ENCODE data around the gene NAGK.
"Not testable (repeated sequence)": the region's sequence is repeated elsewhere in the genome, so short reads cannot be mapped to it uniquely, and the experiment has no call there.

NAGK gene

DNA sequence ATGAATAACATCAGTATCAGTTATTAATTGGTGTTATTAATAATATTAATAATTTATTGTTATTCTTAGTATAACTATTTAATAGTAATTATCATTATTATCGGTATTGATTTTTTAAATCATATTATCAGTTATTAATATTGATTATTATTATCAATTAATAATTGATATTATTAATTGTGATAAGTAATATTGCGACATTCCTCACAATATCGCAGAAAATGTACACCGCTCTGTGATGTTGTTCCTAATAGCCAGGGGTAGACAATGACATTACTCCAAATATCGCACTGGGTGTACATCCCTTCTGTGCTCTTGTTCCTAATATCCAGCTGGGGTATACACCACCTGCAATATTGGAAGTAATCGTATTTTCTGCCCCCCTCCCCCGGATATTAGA is 23.3 kb upstream of the NAGK start:
- no peak for DNase-seq (ENCODE audit: low spot score)
- TF ChIP-seq, protein P1, sequence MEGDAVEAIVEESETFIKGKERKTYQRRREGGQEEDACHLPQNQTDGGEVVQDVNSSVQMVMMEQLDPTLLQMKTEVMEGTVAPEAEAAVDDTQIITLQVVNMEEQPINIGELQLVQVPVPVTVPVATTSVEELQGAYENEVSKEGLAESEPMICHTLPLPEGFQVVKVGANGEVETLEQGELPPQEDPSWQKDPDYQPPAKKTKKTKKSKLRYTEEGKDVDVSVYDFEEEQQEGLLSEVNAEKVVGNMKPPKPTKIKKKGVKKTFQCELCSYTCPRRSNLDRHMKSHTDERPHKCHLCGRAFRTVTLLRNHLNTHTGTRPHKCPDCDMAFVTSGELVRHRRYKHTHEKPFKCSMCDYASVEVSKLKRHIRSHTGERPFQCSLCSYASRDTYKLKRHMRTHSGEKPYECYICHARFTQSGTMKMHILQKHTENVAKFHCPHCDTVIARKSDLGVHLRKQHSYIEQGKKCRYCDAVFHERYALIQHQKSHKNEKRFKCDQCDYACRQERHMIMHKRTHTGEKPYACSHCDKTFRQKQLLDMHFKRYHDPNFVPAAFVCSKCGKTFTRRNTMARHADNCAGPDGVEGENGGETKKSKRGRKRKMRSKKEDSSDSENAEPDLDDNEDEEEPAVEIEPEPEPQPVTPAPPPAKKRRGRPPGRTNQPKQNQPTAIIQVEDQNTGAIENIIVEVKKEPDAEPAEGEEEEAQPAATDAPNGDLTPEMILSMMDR (IDR thresholded peaks at IDR 0.05; ENCODE audit: borderline replicate concordance, control extremely low read depth, extremely low read depth, insufficient read depth, missing control alignments): no peak
- in situ Hi-C loops (cut with MboI; ENCODE audit: low sequenced_read_pairs, unreplicated experiment): loop anchor here (25.0 kb wide), 1 partner anchor 467 kb away; no protein-coding TSS in a partner anchor

DNA sequence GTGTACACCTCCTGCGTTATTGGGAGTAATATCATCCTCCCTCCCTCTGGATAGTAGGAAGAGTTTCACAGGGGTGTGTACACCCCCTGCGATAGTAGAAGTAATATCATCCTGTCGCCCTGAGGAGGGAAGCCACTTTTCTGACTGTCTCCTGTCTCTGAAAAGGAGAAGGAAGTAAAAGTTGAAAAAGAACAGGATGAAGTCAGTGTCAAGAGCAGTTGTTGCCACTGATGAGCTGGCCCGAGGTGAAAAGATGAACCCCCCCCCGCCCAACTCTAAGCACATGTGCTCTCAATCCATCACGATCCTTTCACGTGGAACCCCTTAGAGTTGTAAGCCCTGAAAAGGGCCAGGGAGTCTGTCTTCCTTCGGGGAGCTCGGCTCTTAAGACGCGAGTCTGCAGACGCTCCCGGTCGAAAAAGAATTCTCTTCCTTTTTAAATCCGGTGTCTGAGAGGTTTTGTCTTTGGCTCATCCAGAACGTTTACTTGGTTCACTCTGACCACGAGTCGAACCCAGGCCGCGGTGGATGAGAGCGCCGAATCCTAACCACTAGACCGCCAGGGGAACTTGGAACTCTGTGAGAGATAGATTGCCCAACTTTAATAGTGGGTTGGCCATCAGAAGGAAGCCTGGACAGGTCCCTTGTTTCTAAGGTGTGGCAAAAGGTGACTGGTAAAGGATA is 22.4 kb upstream of the NAGK start:
- in situ Hi-C loops (cut with MboI; ENCODE audit: low sequenced_read_pairs, unreplicated experiment): loop anchor here (25.0 kb wide), 1 partner anchor 466 kb away; no protein-coding TSS in a partner anchor
- TF ChIP-seq, protein P1 (IDR thresholded peaks at IDR 0.05; ENCODE audit: borderline replicate concordance, control extremely low read depth, extremely low read depth, insufficient read depth, missing control alignments): no peak
- no peak for DNase-seq (ENCODE audit: low spot score)

DNA sequence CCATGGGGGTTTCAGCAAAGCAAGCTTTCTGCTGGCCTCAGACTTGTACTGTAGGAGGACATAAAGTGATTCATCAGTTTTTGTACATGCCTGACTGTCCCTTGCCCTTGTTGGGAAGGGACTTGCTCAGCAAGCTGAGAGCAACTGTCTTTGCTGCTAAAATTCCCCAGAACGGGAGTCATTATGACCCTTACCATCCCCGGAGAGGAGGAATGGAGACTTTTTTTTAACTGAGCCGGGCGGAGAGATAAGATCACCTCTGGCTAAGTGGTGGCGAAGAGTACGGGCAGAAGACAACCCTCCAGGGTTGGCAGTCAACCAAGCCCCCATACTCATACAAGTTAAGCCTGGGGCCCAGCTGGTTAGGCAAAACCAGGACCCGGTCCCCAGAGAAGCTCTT is 20.4 kb upstream of the NAGK start:
- in situ Hi-C loops (cut with MboI; ENCODE audit: low sequenced_read_pairs, unreplicated experiment): loop anchor here (25.0 kb wide), 1 partner anchor 464 kb away; no protein-coding TSS in a partner anchor
- DNase-seq (ENCODE audit: low spot score): no peak
- TF ChIP-seq, protein P1 (IDR thresholded peaks at IDR 0.05; ENCODE audit: borderline replicate concordance, control extremely low read depth, extremely low read depth, insufficient read depth, missing control alignments): no peak

DNA sequence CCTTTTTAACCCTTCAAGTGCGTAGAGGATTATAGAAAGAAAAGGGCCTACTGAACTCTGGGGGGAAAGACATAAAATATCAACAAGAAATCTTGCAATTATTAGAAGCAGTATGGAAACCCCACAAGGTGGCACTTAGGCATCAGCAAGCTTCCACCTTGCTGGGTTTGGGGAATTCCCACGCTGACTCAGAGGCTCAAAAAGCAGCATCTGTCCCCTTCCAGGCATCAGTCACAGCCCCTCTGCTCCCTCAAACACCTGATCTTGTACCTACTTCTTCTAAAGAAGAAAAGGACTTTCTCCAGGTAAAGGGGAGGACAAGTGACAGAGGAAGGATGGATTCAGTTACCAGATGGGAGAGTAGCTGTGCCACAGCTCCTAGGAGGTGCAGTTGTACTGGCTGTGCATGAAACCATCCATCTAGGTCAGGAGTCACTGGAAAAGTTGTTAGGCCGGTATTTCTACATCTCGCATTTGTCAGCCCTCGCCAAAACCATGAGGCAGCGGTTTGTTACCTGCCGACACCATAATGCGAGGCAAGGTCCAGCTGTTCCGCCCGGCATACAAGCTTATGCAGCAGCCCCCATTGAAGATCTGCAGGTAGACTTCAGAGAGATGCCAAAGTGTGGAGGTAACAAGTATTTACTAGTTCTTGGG is 18.6 kb upstream of the NAGK start:
- in situ Hi-C loops (cut with MboI; ENCODE audit: low sequenced_read_pairs, unreplicated experiment): loop anchor here (25.0 kb wide), 1 partner anchor 462 kb away; no protein-coding TSS in a partner anchor
- TF ChIP-seq, protein P1 (IDR thresholded peaks at IDR 0.05; ENCODE audit: borderline replicate concordance, control extremely low read depth, extremely low read depth, insufficient read depth, missing control alignments): peak; percentile 34

DNA sequence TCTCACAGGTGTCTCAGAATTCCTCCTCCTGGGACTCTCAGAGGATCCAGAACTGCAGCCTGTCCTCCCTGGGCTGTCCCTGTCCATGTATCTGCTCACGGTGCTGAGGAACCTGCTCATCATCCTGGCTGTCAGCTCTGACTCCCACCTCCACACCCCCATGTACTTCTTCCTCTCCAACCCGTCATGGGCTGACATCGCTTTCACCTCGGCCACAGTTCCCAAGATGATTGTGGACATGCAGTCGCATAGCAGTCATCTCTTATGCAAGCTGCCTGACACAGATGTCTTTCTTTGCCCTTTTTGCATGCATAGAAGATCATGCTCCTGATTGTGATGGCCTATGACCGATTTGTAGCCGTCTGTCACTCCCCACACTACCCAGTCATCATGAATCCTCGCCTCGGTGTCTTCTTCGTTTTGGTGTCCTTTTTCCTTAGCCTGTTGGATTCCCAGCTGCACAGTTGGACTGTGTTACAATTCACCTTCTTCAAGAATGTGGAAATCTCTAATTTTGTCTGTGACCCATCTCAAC is 13.2 kb upstream of the NAGK start:
- in situ Hi-C loops (cut with MboI; ENCODE audit: low sequenced_read_pairs, unreplicated experiment); DNase-seq (ENCODE audit: low spot score): not testable (repeated sequence)

More for the DNA sequence above, 18.6 kb upstream of the NAGK start:
- peak; percentile 41 for DNase-seq (ENCODE audit: low spot score)

DNA sequence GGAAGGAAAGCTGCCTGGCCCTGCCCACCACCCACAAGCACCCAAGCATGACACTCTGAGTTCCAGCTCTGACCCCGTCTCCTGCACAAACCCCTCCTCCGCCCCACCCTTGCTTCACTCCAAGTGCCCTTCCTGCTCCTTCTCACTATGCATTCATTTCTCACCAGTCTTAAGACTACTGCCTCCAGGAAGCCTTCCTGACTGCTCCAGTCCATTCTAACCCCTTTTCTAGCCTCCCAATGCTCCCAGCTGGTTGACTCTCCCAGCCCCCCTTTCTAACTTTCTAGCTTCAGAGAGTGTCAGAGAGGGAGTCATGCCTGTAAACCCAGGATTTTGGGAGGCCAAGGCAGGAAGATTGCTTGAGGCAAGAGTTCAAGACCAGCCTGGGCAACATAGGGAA is 8.2 kb upstream of the NAGK start:
- TF ChIP-seq, protein P1 (IDR thresholded peaks at IDR 0.05; ENCODE audit: borderline replicate concordance, control extremely low read depth, extremely low read depth, insufficient read depth, missing control alignments): no peak
- no peak for DNase-seq (ENCODE audit: low spot score)
- in situ Hi-C loops (cut with MboI; ENCODE audit: low sequenced_read_pairs, unreplicated experiment): no loop called here

DNA sequence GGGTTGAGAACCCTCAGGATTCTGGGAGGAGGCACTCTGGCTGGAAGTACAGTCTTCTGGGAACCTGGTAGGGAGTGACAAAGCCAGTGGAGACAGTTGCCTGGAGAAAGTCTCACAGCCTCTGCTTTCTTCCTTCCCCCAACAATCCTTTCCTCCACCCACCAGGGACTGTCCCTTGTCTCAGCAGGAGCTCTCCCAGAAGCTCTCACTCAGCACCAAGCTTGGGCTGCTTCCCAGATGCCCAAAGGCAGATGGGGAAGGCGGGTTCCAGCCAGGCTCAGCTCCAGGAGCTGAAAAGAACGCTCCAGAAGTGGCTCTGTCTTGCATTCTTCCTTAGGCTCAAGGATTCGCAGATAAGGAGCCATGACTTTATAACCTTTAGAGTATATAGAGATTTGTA is 7.6 kb upstream of the NAGK start:
- TF ChIP-seq, protein P1 (IDR thresholded peaks at IDR 0.05; ENCODE audit: borderline replicate concordance, control extremely low read depth, extremely low read depth, insufficient read depth, missing control alignments): no peak
- peak; percentile 10 for DNase-seq (ENCODE audit: low spot score)
- in situ Hi-C loops (cut with MboI; ENCODE audit: low sequenced_read_pairs, unreplicated experiment): no loop called here
